ENCODE results near the gene ATP8B4.
A peak's percentile ranks its signal among the peaks of the same experiment; 100 is the strongest.

Gene ATP8B4

DNA sequence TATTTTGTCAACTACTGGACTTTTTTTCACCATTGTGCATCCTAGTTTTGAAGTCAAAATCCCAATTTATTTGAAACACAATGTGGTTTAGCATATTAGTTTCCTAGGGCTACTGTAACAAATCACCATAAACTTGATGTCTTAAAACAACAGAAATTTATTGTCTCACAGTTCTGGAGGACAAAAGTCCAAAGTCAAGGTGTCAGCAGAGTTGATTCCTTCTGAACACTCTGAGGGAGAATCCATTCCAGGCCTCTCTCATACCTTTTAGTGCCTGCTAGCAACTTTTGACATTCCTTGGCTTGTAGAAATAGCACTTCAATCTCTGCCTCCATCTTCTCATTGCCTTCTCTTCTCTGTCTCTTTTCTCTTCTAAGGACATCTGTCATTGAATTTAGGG lies 48.1 kb upstream of the ATP8B4 start:
- TF ChIP-seq, protein P1, sequence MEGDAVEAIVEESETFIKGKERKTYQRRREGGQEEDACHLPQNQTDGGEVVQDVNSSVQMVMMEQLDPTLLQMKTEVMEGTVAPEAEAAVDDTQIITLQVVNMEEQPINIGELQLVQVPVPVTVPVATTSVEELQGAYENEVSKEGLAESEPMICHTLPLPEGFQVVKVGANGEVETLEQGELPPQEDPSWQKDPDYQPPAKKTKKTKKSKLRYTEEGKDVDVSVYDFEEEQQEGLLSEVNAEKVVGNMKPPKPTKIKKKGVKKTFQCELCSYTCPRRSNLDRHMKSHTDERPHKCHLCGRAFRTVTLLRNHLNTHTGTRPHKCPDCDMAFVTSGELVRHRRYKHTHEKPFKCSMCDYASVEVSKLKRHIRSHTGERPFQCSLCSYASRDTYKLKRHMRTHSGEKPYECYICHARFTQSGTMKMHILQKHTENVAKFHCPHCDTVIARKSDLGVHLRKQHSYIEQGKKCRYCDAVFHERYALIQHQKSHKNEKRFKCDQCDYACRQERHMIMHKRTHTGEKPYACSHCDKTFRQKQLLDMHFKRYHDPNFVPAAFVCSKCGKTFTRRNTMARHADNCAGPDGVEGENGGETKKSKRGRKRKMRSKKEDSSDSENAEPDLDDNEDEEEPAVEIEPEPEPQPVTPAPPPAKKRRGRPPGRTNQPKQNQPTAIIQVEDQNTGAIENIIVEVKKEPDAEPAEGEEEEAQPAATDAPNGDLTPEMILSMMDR (conservative IDR thresholded peaks at IDR 0.05; ENCODE audit: low read length), result no peak
- TF ChIP-seq EZH2phosphoT487 (IDR thresholded peaks at IDR 0.05; ENCODE audit: borderline replicate concordance), result no peak
- Histone ChIP-seq H3K9me2 (replicated peaks; ENCODE audit: low read depth, low read length) (no peaks in the 10 kb centered on the region), H3K4me2 (ENCODE audit: low read depth, low read length, poor library complexity, severe bottlenecking) (no peak overlapping the region), H3F3A (ENCODE audit: low read depth) (no peaks in the 10 kb centered on the region), H3K4me1 (ENCODE audit: insufficient read depth, low read length, poor library complexity, severe bottlenecking) (peaks cover 8% of the 10 kb centered on the region), H3K9ac (ENCODE audit: low read depth, low read length, poor library complexity, severe bottlenecking) (no peak overlapping the region), H3K79me2 (ENCODE audit: insufficient read depth, low read length) (no peaks in the 10 kb centered on the region), H2AFZ (ENCODE audit: low read length) (no peak overlapping the region), H4K20me1 (ENCODE audit: insufficient read depth, low read length, poor library complexity, severe bottlenecking) (no peaks in the 10 kb centered on the region), H3K9me3 (ENCODE audit: insufficient read depth, low read depth, low read length) (no peaks in the 10 kb centered on the region), H3K4me3 (ENCODE audit: low read length, poor library complexity, severe bottlenecking) (no peak overlapping the region), H3K36me3 (ENCODE audit: insufficient read depth, low read length) (no peaks in the 10 kb centered on the region), H3K27me3 (ENCODE audit: insufficient read depth, low read length, poor library complexity, severe bottlenecking) (no peaks in the 10 kb centered on the region)

DNA sequence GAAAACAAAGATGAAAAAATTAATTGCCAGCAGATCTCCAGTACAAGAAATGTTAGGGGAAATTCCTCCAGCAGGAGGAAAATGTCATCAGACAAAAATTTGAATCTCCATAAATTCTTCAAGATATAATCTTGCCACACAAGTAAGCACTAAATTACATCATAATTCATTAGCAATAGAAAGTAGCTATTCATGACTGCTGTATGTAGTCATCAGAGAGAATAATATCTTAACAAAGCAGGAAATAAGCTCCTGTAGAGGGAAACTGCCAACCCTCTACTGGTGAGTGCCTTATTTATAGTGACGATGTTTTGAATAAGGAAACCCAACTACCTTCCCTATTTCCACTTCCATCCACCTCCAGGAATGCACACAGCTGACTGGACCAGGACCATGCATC lies 47.2 kb upstream of the ATP8B4 start:
- no peak for TF ChIP-seq EZH2phosphoT487 (IDR thresholded peaks at IDR 0.05; ENCODE audit: borderline replicate concordance)
- TF ChIP-seq, protein P1 (conservative IDR thresholded peaks at IDR 0.05; ENCODE audit: low read length), result no peak
- 0 out of 2 replicates have a peak overlapping the region, but pooled peaks have one; percentile 18 for H2AFZ ChIP-seq (ENCODE audit: low read length)
- H3K4me1 ChIP-seq (ENCODE audit: insufficient read depth, low read length, poor library complexity, severe bottlenecking), result peaks cover 8% of the 10 kb centered on the region
- no peaks in the 10 kb centered on the region for H3K9me3 ChIP-seq (ENCODE audit: insufficient read depth, low read depth, low read length)
- no peaks in the 10 kb centered on the region for H3K79me2 ChIP-seq (ENCODE audit: insufficient read depth, low read length)
- H3K4me2 ChIP-seq (ENCODE audit: low read depth, low read length, poor library complexity, severe bottlenecking), result no peak overlapping the region
- H3K9me2 ChIP-seq (replicated peaks; ENCODE audit: low read depth, low read length), result no peaks in the 10 kb centered on the region
- no peaks in the 10 kb centered on the region for H4K20me1 ChIP-seq (ENCODE audit: insufficient read depth, low read length, poor library complexity, severe bottlenecking)
- H3F3A ChIP-seq (ENCODE audit: low read depth), result no peaks in the 10 kb centered on the region
- H3K4me3 ChIP-seq (ENCODE audit: low read length, poor library complexity, severe bottlenecking), result no peak overlapping the region
- no peaks in the 10 kb centered on the region for H3K27me3 ChIP-seq (ENCODE audit: insufficient read depth, low read length, poor library complexity, severe bottlenecking)
- H3K9ac ChIP-seq (ENCODE audit: low read depth, low read length, poor library complexity, severe bottlenecking), result no peak overlapping the region
- no peaks in the 10 kb centered on the region for H3K36me3 ChIP-seq (ENCODE audit: insufficient read depth, low read length)

- no peaks in the 10 kb centered on the region for H3K9me3 ChIP-seq (ENCODE audit: insufficient read depth, low read depth, low read length)
- H3K9ac ChIP-seq (ENCODE audit: low read depth, low read length, poor library complexity, severe bottlenecking), result no peak overlapping the region
- H4K20me1 ChIP-seq (ENCODE audit: insufficient read depth, low read length, poor library complexity, severe bottlenecking), result no peaks in the 10 kb centered on the region
- no peaks in the 10 kb centered on the region for H3K79me2 ChIP-seq (ENCODE audit: insufficient read depth, low read length)
- H3F3A ChIP-seq (ENCODE audit: low read depth), result no peaks in the 10 kb centered on the region
- H2AFZ ChIP-seq (ENCODE audit: low read length), result no peak overlapping the region
- H3K4me2 ChIP-seq (ENCODE audit: low read depth, low read length, poor library complexity, severe bottlenecking), result no peak overlapping the region
- no peak overlapping the region for H3K4me3 ChIP-seq (ENCODE audit: low read length, poor library complexity, severe bottlenecking)
- H3K9me2 ChIP-seq (replicated peaks; ENCODE audit: low read depth, low read length), result no peaks in the 10 kb centered on the region
- no peaks in the 10 kb centered on the region for H3K27me3 ChIP-seq (ENCODE audit: insufficient read depth, low read length, poor library complexity, severe bottlenecking)
- TF ChIP-seq, protein P1 (conservative IDR thresholded peaks at IDR 0.05; ENCODE audit: low read length), result no peak
- TF ChIP-seq EZH2phosphoT487 (IDR thresholded peaks at IDR 0.05; ENCODE audit: borderline replicate concordance), result no peak
- no peaks in the 10 kb centered on the region for H3K36me3 ChIP-seq (ENCODE audit: insufficient read depth, low read length)
- peaks cover 8% of the 10 kb centered on the region for H3K4me1 ChIP-seq (ENCODE audit: insufficient read depth, low read length, poor library complexity, severe bottlenecking)
These were observed 45.4 kb upstream of the ATP8B4 start for GRCh38 chr15:50164458-50164857.

Measured in Loucy (cell line).